ENCODE data around the gene SGCE.

GRCh38 chr7:94665426-94665825, 9.5 kb upstream of the SGCE start:
- TF ChIP-seq, protein P1, sequence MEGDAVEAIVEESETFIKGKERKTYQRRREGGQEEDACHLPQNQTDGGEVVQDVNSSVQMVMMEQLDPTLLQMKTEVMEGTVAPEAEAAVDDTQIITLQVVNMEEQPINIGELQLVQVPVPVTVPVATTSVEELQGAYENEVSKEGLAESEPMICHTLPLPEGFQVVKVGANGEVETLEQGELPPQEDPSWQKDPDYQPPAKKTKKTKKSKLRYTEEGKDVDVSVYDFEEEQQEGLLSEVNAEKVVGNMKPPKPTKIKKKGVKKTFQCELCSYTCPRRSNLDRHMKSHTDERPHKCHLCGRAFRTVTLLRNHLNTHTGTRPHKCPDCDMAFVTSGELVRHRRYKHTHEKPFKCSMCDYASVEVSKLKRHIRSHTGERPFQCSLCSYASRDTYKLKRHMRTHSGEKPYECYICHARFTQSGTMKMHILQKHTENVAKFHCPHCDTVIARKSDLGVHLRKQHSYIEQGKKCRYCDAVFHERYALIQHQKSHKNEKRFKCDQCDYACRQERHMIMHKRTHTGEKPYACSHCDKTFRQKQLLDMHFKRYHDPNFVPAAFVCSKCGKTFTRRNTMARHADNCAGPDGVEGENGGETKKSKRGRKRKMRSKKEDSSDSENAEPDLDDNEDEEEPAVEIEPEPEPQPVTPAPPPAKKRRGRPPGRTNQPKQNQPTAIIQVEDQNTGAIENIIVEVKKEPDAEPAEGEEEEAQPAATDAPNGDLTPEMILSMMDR (IDR thresholded peaks at IDR 0.05) = no peak
- TF ChIP-seq EZH2 (IDR thresholded peaks at IDR 0.05) (no peak), EZH2phosphoT487 (IDR thresholded peaks at IDR 0.05) (no peak)

Data from neural progenitor cell (in vitro differentiated cells).